ENCODE results near the gene THAP3. TPM values are rescaled to one million over a fixed set of nuclear protein-coding genes. Genes with fewer than 3 reads are reported as not detected.

THAP3 gene
- total and polyA plus RNA-seq, 7 donors = 8.9 to 40.1 (median 18.8) TPM

- TF ChIP-seq CTCF (IDR thresholded peaks at IDR 0.05) = no peak
- intact Hi-C loops (cut with DNase I) = no loop called here
- DNase-seq = peak in 1 of 2 donors; percentile 70
- Histone ChIP-seq H3K27ac (peak overlapping the region; percentile 98), H3K9me3 (no peaks in the 10 kb centered on the region), H3K4me1 (peaks cover 57% of the 10 kb centered on the region), H3K27me3 (ENCODE audit: insufficient read depth in 3 of 3, low read length in 2 of 3) (no peaks in the 10 kb centered on the region), H3K36me3 (ENCODE audit: insufficient read depth in 1 of 2, low read depth in 1 of 2) (peaks cover 4 to 35% of the 10 kb centered on the region in 2 donors), H3K4me3 (peak overlapping the region; percentile 87)
- 7 to 11% (median 11%) methylated on average over 10 of the region's 10 CpGs for WGBS, 3 donors
- ATAC-seq = peak; percentile 1 to 19 (median 13)
These were observed 24.1 kb upstream of the THAP3 start for GRCh38 chr1:6600410-6601048.

DNA sequence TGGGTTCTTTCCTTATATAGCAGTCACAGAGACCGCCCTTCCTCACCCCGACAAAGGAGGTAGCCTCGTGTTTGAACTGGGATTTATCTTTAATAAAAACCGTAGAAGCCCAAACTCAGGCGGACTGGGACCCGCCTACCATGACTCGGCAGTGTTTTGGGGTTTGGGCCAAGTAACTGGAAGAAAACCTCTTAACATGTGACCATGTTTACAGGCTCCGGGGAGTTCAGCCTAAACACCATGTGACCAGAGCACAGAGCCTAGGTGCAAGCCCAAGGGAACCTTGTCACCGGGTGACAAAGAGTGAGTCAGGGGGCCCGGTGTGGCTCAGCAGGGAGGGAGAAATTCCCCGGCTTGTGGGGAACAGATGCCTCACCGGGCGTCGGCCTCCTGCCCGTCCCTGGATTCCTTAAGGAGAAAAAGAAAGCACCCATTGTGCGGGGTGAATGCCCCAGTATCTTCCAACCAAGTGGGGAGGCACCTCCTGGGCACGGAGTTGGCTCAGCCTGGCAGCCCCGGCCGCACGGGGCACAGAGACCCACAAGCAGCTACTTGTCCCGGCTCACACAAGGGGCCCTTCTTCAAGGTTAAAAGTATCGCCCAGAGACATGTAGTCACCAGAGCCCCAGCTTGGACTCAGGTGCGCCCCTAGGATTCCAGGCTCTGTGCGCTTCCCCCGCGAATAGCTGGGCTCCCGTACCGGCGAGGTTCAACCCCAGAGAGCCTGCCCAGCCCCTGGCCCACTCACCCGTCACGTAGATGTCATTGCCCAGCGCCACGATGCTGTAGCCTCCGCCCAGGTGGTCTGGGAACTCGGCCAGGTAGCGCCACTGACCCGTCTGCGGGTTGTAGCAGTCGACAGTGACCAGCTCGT lies 23.4 kb upstream of the THAP3 start:
- WGBS, 3 donors = 0 to 1% (median 0%) methylated on average over 40 of the region's 40 CpGs
- peak overlapping the region; percentile 87 for H3K4me3 ChIP-seq
- peak overlapping the region; percentile 98 for H3K27ac ChIP-seq
- no peaks in the 10 kb centered on the region for H3K9me3 ChIP-seq
- no peaks in the 10 kb centered on the region for H3K27me3 ChIP-seq (ENCODE audit: insufficient read depth in 3 of 3, low read length in 2 of 3)
- intact Hi-C loops (cut with DNase I) = no loop called here
- H3K36me3 ChIP-seq (ENCODE audit: insufficient read depth in 1 of 2, low read depth in 1 of 2) = peaks cover 4 to 28% of the 10 kb centered on the region in 2 donors
- H3K4me1 ChIP-seq = peaks cover 55% of the 10 kb centered on the region
- DNase-seq (peak; percentile 82 to 92), ATAC-seq (peak; percentile 60 to 68 (median 66))
- TF ChIP-seq CTCF (IDR thresholded peaks at IDR 0.05) = no peak

- Histone ChIP-seq H3K36me3 (ENCODE audit: insufficient read depth in 1 of 2, low read depth in 1 of 2) (peaks cover 0 to 20% of the 10 kb centered on the region in 2 donors), H3K27me3 (ENCODE audit: insufficient read depth in 3 of 3, low read length in 2 of 3) (no peaks in the 10 kb centered on the region), H3K4me1 (peaks cover 49% of the 10 kb centered on the region), H3K27ac (peak overlapping the region; percentile 98), H3K4me3 (peak overlapping the region; percentile 87), H3K9me3 (no peaks in the 10 kb centered on the region)
- peak; percentile 64 to 87 for DNase-seq
- intact Hi-C loops (cut with DNase I) = loop anchor here in 1 of 2 donors (1.0 kb wide), 1 partner anchor 11 kb away; the partner anchor contains the start of gene PHF13
- no peak for TF ChIP-seq CTCF (IDR thresholded peaks at IDR 0.05)
- ATAC-seq = peak; percentile 5 to 23 (median 6)
- WGBS, 3 donors = 0 to 1% (median 0%) methylated on average over 88 to 103 of the region's 103 CpGs
These were observed 22.6 kb upstream of the THAP3 start for GRCh38 chr1:6601923-6602668.

GRCh38 chr1:6602669-6603237 lies 21.9 kb upstream of the THAP3 start, which contains the start of gene KLHL21:
KLHL21 (minus strand) TSS chr1:6602869; CDS start chr1:6602817, 52 bp downstream.
- H3K9me3 ChIP-seq = no peaks in the 10 kb centered on the region
- no peak for TF ChIP-seq CTCF (IDR thresholded peaks at IDR 0.05)
- DNase-seq (peak; percentile 95 to 97), ATAC-seq (peak; percentile 64 to 81 (median 70))
- peaks cover 43% of the 10 kb centered on the region for H3K4me1 ChIP-seq
- no peaks in the 10 kb centered on the region for H3K27me3 ChIP-seq (ENCODE audit: insufficient read depth in 3 of 3, low read length in 2 of 3)
- H3K27ac ChIP-seq = peak within 1 kb of the TSS; percentile 98
- WGBS, 3 donors = 0 to 1% (median 0%) methylated on average over 48 to 84 of the region's 84 CpGs
- intact Hi-C loops (cut with DNase I) = loop anchor here in 1 of 2 donors (1.0 kb wide), 1 partner anchor 11 kb away; the partner anchor contains the start of gene PHF13
- peaks cover 0 to 13% of the 10 kb centered on the region in 2 donors for H3K36me3 ChIP-seq (ENCODE audit: insufficient read depth in 1 of 2, low read depth in 1 of 2)
- peak within 1 kb of the TSS; percentile 87 for H3K4me3 ChIP-seq

Measured in psoas muscle (tissue), 8 donors.